A172 (cell line): ENCODE data around the gene ENAH. TPM values are rescaled to one million over a fixed set of nuclear protein-coding genes. Genes with fewer than 3 reads are reported as not detected.
"Not testable (repeated sequence)": the region's sequence is repeated elsewhere in the genome, so short reads cannot be mapped to it uniquely, and the experiment has no call there.

Experiments used
- DNase-seq: peaks from one replicate; pipeline ENCODE4 v3.0.0-alpha.2; 2015; ENCODE audit warnings: low spot score
- total RNA-seq: library from RNA; depleted of rRNA; stranded (reverse); fragments of >200 nt; shearing (Covaris generic); gene quantifications from 2 replicates; pipeline ENCODE4 v1.2.3, GENCODE V29; 2014

Gene ENAH
- total RNA-seq, 1 experiment from 2014 or later: 129 TPM

- no peak for DNase-seq
Observed at GRCh38 chr1:225474439-225474985, 178.4 kb downstream of the ENAH start.

DNA sequence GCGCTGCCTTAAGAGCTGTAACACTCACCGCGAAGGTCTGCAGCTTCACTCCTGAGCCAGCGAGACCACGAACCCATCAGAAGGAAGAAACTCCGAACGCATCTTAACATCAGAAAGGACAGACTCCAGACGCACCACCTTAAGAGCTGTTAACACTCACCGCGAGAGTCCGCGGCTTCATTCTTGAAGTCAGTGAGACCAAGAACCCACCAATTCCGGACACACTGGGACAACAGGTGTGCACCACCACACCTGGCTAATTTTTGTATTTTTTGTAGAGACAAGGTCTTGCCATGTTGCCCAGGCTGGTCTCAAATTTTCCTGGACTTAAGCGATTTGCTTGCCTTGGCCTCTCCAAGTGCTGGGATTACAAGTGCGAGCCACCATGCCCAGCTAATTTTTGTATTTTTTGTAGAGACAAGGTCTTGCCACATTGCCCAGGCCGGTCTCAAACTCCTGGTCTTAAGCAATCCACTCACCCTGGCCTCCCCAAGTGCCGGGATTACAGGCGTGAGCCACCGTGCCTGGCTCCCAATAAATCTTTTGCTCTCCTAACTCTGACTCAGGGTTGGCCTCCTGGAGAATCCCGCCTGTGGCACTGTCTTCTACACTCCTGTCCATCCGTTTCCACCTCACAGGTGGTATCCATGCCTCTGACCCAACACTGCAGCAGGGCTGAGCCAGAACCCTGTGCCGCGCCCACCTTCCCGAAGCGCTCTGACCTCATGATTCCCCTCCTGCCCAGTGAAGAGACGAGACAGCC lies 179.1 kb downstream of the ENAH start:
- DNase-seq: not testable (repeated sequence)

DNA sequence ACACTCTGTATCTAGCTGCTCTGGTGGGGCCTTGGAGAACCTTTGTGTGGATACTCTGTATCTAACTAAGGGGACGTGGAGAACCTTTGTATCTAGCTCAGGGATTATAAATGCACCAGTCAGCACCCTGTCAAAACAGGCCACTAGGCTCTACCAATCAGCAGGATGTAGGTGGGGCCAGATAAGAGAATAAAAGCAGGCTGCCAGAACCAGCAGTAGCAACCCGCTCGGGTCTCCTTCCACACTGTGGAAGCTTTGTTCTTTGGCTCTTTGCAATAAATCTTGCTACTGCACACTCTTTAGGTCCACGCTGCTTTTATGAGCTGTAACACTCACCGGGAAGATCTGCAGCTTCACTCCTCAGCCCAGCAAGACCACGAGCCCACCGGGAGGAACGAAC lies 179.7 kb downstream of the ENAH start:
- DNase-seq: not testable (repeated sequence)

- DNase-seq: no peak
Observed at GRCh38 chr1:225471453-225472301, 181.2 kb downstream of the ENAH start.

DNA sequence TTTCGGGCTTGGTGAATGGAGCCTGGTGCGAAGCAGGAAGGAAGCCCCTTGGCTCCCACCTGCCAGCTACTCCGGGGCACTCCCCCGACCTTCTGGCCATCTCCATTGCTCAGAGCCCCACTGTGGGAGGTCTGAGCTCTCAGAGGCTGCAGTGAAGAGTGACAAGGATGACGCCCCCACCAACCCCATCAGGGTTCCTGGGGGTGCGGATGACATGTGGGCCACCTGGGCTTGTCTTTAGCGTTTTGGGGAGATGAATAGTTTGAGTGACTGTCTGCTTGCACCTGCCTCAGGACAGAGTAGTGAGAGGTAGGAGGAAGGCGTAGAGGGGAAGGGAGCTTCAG lies 181.8 kb downstream of the ENAH start:
- DNase-seq: no peak

DNA sequence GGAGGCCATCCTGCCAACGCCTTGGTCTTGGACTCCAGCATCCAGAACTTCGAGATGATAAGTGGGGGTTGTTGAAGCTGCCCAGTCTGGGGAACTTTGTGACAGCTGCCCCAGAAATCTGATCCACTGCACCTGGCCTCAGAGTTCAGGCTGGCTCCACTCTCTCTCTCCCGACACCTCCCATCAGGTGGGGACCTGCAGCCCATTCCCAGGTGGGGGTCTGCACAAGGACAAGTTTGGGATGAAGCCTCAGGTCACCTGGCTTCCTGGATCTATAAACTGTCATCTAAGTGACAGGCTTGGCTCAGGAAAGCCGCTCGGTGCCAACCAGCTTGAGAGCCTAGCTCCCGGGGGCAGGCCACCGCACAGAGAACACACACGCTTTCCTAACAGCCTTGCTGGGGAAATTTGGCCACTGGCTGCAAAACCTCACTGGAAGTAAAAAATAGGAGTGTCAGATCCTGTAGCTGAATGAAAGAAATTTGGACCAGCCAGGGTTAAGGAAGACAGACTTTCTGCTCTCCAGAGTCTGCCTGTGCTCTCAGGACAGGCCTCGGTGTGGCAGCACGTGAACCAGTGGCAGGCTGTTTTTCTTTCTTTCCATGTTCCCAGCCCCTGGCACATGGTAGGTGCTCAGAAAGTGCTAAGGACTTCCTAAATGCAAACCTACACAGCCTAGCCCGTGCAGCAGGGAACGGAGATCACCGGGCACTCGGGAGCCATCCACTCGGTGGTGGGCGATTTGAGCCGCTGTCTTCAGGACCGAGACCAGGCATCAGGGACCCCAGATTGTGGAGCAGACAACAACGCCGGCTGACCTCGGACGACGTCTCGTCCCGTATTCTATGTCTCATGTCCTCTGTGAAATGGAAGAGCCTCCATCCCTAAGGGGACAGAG lies 182.5 kb downstream of the ENAH start:
- DNase-seq: no peak

DNA sequence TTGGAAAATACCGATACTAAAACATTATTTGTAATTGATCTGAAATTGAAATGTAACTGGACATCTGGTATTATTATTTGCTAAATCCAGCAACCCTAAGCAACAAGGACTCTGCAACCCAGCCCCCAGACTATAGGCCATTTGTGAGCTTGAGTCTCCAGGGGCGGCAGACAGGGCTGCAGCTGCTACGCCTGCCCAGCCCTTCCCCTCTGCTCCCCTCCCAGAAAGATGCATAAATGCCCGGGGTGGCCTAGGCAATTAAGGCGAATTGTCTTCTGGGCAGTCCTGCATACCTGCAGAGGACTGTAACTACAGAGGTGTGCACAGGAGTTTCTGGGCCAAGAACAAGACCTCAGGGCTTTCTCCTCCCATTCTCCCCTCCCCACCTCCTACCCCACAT lies 183.9 kb downstream of the ENAH start:
- no peak for DNase-seq

DNA sequence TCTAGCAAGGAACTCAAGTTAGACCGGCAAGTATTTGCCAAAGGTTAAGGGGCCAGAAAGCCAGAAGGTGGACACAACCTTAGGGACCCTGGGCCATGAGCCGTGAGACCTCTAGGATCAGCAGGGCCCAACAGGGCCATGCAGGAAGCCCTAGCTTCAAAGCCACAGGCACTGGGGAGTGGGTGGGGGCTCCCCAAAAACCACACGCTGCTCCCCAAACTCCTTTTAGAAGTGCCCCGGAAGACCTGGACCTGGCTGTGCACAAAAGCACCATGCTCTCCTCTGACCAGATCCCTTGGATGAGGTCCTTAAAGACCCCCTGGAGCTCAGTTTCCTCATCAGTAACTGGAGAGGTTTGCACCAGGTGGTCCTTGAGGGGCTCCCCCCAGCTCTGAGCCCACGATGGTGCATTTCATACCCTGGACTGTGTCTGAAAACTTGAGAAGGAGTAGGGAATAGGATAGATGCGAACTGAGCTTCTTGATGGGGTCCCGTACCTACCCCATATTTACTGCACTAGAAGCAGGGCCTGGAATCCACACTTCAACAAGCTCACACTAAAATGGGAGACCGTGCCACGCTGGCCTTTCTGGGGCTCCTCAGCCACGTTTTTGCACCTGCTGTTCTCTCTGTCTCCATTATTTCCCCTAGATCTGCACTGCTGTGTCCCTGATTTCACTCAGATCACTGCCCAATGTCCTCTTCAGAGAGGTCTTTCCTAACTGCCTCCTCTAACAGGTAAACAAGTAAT lies 184.5 kb downstream of the ENAH start:
- no peak for DNase-seq

DNA sequence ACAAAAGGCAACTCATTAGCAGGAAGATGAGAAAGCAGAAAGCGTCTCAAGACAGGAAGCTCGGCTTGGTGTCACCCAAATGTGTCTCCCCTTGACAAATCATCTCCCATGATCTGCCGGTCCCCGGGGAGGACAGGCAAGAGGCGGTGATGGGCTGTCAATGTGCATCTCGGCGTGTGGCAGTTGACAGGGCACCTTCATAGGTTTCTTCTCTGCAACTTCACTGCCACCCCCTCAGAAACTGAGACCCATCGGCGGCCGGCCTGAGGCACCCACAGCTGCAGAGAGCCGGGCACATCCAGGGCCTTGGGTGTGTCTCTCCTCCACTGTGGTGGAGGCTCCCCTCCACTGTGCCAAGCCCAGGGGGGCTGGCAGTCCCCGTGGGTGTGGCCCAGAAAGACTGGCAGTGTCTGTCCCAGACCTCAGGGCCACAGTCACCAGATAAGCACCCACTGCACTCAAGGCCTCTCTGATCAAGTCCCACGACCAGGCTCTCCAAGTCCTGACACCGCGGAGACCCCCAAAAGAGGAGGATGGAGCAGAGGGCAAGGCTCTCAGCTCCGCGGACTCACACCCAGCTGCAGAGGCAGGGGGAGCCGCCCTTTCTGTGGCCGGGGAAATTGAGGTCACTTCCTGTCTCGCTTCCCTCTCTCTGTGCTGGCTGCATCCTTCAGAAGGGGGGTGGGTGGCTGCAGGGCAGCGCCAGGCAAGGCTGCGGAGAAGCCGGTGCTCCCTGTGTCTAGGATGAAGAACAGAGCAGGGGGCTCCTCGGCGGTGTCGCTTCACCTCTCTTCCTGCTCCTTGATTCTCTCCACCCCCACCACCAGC lies 185.5 kb downstream of the ENAH start:
- peak; percentile 33 for DNase-seq

GRCh38 chr1:225466848-225467192 lies 186.1 kb downstream of the ENAH start:
- no peak for DNase-seq

GRCh38 chr1:225465793-225466517 lies 187.0 kb downstream of the ENAH start:
- DNase-seq: no peak

- DNase-seq: peak; percentile 54
Observed at GRCh38 chr1:225464851-225465792, 187.8 kb downstream of the ENAH start.

DNA sequence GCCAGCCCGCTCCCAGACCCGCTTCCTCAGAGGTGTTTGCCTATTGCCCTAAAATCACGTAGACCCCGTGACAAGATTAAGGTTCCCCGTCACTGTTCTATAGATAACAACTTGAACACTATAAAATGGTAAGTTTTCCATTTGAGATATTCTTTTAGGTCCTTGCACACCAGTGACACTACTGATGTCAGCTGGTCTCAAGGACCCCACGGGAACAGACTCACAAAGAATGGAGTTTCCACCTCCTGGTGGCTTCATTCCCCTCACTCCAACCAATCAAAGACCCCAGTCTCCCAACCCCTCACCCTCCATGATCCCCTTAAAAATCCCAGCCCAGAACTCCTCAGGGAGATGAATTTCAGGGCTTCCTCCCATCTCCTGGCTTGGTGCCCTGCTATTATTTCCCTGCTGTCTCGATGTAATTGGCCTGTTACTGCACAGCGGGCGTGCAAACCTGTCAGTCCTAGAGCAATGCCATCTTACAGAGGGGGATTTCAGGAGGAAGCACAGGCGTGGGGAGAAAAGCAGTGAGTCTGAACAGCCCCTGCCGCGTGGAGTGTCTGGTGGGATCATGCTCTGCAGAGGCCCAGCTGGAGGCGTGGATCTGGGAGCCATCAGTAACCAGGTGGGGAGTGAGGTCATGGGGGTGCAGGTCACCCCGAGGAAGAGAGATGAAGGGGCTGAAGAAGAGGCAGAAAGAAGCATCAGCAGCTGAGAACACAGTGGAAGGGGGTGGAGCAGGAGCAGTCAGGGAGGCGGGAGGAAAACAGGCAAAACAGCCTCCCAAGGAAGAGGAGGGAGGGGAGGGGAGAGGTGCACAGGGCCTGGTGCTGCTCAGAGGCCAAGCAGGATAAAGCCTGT lies 190.0 kb downstream of the ENAH start:
- DNase-seq: no peak

DNA sequence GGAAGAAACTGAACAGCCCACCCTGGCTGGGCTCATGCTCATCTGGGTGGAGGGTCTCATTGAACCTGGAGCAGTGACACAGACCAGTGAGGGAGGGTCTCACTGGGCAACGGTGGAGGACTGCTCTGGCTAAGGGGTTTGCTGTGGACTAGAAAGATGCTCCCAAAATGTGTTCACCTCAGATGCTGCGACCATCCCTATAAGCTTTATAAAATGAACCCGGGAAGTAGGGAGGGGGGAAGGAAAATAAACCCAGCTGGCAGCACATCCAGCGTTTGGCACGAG lies 190.6 kb downstream of the ENAH start:
- DNase-seq: no peak

DNA sequence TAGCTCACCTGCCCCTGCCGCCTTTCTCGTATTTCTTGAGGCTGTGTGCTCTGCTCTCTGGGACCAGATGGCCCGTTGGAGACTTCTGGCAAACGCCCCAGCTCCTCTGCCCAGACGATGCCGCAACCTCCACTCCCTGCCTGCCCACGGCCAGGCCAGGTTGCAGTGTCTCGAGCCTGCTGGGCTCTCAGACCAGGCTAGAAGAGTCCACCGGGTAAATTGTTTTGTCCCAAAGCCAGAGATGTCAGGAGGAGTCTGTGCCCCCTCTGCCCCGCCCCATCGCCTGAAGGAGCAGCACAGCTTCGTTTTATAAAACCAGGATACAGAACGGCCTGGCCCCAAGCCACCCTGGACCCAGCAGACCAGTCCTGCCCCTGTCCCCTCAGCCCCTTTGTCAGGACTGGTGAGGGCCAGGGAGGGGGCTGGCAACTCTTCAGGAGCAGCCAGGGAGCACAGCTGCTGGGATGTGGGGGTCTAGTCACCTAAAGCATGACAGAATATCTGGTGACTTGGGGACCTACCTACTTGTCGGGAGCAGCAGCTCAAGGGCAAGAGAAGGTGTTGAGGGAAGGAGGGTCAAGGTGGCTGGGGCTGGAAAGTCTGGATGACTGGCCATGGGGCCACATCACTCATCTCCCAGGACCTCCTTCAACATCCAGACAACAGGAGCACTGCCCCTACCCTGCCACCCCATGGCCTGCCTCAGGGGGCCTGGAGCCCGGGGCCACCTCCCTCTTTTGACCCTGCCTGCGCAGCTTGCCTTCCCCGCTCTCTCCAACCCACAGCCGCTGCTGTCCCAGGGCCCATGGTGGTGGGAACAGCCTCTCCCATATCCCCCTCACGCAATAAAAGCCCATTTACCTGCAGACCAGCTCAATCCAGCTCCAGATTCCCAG lies 191.1 kb downstream of the ENAH start:
- DNase-seq: no peak

DNA sequence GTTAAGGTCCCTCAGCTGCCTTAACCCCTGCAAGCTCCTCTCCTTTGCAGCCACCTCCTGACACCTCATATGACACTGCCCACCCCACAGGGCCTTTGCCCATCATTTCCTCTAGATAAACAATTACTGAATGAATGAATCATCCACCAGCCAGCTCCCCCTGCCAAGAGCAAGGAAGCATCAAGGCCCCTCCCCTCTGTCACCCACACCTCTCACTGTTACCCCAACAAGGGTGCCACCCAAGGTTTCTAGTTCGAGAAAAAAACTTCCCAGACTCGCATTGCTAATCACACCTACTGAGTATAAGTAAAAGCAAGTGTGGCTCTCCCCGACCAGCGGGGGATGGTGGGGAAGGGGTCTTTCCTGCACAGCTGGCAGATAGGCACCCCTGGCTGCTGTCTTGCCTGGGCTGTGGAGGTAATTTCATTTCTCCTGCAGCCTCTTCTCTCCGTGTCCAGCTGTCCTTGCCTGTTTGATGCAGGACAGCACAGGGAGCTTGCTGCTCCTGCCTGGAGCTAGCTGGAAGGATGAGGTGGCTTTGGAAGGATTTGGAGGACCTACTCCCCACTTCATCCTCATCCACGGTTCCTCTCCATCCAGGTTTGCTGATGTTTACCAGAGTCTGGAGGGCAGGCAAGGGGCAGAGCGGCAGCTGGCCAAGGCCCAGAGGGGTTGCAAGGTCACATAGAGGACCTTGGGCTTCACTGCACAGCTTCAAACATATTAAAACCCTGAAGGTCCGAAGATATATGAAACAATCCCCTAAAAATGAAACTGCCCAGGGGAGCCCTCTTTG lies 192.0 kb downstream of the ENAH start:
- DNase-seq: peak; percentile 74
